HUES48 (cell line): ENCODE results near the gene FYB1.

ENCODE experiments used
- H3K27ac ChIP-seq: one replicate; pipeline ENCODE4 v1.7.0; 2013; ENCODE audit warnings: low read depth, low read length, inconsistent platforms
- H3K27me3 ChIP-seq: 2 replicates; pipeline ENCODE4 v1.6.1; 2013; ENCODE audit warnings: mild to moderate bottlenecking, low read length; ENCODE audit not compliant: control insufficient read depth, insufficient read depth
- H3K36me3 ChIP-seq: 2 replicates; pipeline ENCODE4 v1.6.1; 2013; ENCODE audit warnings: low read length; ENCODE audit not compliant: control insufficient read depth, insufficient read depth
- H3K4me1 ChIP-seq: 2 replicates; pipeline ENCODE4 v1.6.1; 2013; ENCODE audit warnings: mild to moderate bottlenecking, low read length; ENCODE audit not compliant: control insufficient read depth, insufficient read depth
- H3K4me3 ChIP-seq: 2 replicates; pipeline ENCODE4 v1.5.1; 2013; ENCODE audit warnings: mild to moderate bottlenecking, low read depth, low read length
- H3K9ac ChIP-seq: 2 replicates; pipeline ENCODE4 v1.6.1; 2013; ENCODE audit warnings: mild to moderate bottlenecking, low read depth, low read length, moderate library complexity
- H3K9me3 ChIP-seq: 2 replicates; pipeline ENCODE4 v1.6.1; 2013; ENCODE audit warnings: low read length; ENCODE audit not compliant: control insufficient read depth, insufficient read depth

The FYB1 gene, protein sequence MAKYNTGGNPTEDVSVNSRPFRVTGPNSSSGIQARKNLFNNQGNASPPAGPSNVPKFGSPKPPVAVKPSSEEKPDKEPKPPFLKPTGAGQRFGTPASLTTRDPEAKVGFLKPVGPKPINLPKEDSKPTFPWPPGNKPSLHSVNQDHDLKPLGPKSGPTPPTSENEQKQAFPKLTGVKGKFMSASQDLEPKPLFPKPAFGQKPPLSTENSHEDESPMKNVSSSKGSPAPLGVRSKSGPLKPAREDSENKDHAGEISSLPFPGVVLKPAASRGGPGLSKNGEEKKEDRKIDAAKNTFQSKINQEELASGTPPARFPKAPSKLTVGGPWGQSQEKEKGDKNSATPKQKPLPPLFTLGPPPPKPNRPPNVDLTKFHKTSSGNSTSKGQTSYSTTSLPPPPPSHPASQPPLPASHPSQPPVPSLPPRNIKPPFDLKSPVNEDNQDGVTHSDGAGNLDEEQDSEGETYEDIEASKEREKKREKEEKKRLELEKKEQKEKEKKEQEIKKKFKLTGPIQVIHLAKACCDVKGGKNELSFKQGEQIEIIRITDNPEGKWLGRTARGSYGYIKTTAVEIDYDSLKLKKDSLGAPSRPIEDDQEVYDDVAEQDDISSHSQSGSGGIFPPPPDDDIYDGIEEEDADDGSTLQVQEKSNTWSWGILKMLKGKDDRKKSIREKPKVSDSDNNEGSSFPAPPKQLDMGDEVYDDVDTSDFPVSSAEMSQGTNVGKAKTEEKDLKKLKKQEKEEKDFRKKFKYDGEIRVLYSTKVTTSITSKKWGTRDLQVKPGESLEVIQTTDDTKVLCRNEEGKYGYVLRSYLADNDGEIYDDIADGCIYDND

DNA sequence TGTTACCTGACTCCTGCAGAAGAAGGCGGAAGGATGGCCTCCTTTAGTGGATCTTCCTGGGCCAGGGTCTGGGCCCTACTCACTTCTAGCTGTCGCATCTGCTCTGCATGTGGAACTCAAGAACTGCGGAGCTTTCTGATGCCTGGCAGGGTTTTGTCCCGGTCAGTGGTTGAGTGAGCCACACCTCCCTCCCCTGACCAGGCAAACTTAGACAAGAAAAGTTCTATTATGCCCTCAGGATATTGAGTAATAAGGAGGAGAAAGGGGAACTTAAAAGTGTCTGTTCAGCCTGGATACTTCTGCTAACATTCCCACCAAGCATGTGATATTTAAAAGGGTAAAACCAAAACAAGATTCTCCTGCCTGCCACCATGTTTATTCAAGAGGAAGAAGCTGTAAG, at the start of gene FYB1:
Gene FYB1, minus strand, starts transcription at position 127 of the 400 bp plus-strand sequence. CDS start 16,603 bp downstream, outside the sequence.
- no peak within 1 kb of the TSS for H3K4me3 ChIP-seq
- no peaks in the 10 kb centered on the region for H3K36me3 ChIP-seq
- H3K9me3 ChIP-seq, result no peaks in the 10 kb centered on the region
- no peak within 1 kb of the TSS for H3K27ac ChIP-seq
- peaks cover 5% of the 10 kb centered on the region for H3K4me1 ChIP-seq
- H3K9ac ChIP-seq, result no peak within 1 kb of the TSS
- no peaks in the 10 kb centered on the region for H3K27me3 ChIP-seq

DNA sequence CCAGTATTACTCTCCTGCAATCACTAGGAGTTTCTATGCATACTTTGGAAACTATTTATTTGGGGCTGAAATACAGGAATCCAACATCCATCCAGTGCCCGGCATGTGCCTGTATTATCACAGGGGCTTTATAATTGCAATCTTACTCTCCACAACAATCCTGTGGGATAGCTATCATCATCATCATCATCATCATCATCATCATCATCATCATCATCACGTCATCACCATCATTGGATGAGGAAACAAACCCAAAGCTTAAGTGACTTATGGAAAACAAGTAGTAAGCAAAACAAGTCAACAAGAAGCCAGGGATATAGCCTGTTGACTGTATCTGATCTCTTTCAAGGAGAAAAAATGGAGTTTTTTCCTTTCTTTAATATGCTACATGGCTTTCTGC, 47.8 kb upstream of the FYB1 start:
- Histone ChIP-seq H3K36me3 (no peaks in the 10 kb centered on the region), H3K27me3 (no peaks in the 10 kb centered on the region), H3K27ac (no peak overlapping the region), H3K4me1 (no peaks in the 10 kb centered on the region), H3K4me3 (no peak overlapping the region), H3K9me3 (no peaks in the 10 kb centered on the region), H3K9ac (no peak overlapping the region)

DNA sequence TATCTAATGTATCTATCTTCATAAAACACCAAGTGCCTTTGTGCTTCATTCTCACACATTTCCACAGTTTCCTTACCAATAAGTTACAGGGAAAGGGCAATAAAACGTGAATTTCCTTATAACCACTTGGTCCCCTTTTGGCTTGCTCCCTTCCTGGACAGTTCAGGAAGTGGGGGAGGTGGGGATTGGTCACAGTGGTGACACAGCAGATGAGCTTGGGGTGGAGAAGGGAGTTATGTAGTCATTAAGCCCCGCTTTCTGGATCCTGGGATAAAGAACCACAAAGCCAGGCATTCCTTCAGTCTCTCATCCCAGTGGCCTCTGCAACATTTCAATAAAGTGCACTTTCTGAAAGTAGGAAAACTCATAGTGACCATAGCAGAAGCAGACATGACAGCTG, 47.1 kb upstream of the FYB1 start:
- no peaks in the 10 kb centered on the region for H3K4me1 ChIP-seq
- no peaks in the 10 kb centered on the region for H3K36me3 ChIP-seq
- H3K4me3 ChIP-seq, result no peak overlapping the region
- H3K9ac ChIP-seq, result no peak overlapping the region
- no peaks in the 10 kb centered on the region for H3K9me3 ChIP-seq
- H3K27me3 ChIP-seq, result no peaks in the 10 kb centered on the region
- H3K27ac ChIP-seq, result no peak overlapping the region

DNA sequence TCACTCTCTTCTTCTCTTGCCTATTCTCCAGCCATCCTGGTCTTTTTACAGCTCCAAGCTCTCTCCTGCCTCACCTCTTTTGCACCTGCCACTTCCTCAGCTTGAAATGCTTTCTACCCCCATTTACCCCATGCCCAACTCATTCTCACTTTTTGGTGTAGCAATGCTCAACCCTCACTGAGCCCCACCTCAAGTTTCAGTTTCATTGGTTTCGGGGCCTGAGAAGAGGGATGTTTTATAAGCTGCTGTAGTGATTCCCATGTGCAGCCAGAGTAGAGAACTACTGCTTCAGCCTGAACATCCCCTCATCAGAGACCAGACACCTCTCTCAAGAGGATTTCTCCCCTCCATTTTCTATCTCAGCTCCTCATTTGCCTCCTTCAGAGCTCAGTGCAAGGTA, 45.2 kb upstream of the FYB1 start:
- H3K4me1 ChIP-seq, result no peaks in the 10 kb centered on the region
- no peaks in the 10 kb centered on the region for H3K27me3 ChIP-seq
- no peaks in the 10 kb centered on the region for H3K36me3 ChIP-seq
- H3K9me3 ChIP-seq, result no peaks in the 10 kb centered on the region
- no peak overlapping the region for H3K9ac ChIP-seq
- no peak overlapping the region for H3K27ac ChIP-seq
- H3K4me3 ChIP-seq, result no peak overlapping the region

DNA sequence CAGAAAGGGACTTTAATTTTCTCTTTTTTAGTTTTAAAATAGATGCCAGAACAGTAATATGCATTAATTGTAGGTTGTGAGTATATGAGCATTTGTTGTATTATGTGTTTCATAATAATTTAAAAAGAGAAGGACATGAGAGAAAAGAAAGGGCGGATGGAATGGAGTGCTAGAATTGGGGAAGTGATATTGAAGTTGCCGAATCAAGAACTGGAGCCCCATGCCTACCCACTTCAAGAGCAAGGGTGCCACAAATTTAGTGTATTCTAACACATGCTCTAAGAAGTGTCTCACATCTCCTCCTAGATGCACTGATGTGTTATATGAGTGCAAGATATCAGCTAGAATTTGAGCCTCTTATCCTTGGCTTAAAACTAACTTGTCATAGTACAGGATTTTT, 43.6 kb upstream of the FYB1 start:
- Histone ChIP-seq H3K27me3 (no peaks in the 10 kb centered on the region), H3K9ac (no peak overlapping the region), H3K4me3 (no peak overlapping the region)

DNA sequence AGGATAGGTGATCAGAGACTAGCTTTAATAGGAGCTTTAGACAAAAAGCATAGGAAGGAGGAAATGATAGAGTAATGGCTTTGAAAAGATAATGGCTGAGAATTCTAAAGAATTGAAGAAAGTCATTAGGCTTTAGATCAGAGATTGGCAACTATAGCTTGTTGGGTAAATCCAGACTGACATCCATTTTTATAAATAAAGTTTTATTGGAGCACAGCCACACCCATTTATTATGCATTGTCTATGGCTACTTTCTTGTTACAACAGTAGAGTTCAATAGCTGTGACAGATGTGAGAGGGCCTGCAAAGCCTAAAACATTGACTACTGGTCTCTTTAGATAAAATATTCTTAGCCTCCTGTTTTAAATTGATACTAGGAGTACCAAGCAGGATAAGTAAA, 40.7 kb upstream of the FYB1 start:
- no peaks in the 10 kb centered on the region for H3K36me3 ChIP-seq
- H3K27me3 ChIP-seq, result no peaks in the 10 kb centered on the region
- no peak overlapping the region for H3K4me3 ChIP-seq
- H3K9me3 ChIP-seq, result no peaks in the 10 kb centered on the region
- no peaks in the 10 kb centered on the region for H3K4me1 ChIP-seq
- no peak overlapping the region for H3K9ac ChIP-seq
- H3K27ac ChIP-seq, result no peak overlapping the region

More for the DNA sequence above, 43.6 kb upstream of the FYB1 start:
- no peaks in the 10 kb centered on the region for H3K4me1 ChIP-seq
- H3K27ac ChIP-seq, result no peak overlapping the region
- no peaks in the 10 kb centered on the region for H3K9me3 ChIP-seq
- no peaks in the 10 kb centered on the region for H3K36me3 ChIP-seq

DNA sequence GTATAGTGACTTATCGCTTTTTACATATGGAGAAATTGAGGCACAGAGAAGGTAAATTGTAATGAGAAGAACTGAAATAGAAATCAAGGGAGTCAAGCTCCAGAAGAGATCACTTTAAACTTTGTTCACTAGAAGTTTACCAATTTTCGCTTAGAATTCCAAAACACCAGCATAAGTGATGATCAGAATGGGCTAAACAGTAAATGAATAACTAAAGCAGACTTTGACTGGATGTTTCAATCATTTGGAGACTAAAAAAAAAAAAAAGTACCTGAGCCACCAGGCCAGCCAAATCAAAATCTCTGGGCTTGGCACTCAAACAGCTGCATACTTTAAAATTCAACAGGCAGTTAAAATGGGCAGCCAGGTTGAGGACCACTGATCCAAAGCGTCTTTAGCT, 38.2 kb upstream of the FYB1 start:
- no peak overlapping the region for H3K4me3 ChIP-seq
- H3K27me3 ChIP-seq, result no peaks in the 10 kb centered on the region
- no peak overlapping the region for H3K27ac ChIP-seq
- H3K4me1 ChIP-seq, result no peaks in the 10 kb centered on the region
- no peak overlapping the region for H3K9ac ChIP-seq
- no peaks in the 10 kb centered on the region for H3K9me3 ChIP-seq
- no peaks in the 10 kb centered on the region for H3K36me3 ChIP-seq

DNA sequence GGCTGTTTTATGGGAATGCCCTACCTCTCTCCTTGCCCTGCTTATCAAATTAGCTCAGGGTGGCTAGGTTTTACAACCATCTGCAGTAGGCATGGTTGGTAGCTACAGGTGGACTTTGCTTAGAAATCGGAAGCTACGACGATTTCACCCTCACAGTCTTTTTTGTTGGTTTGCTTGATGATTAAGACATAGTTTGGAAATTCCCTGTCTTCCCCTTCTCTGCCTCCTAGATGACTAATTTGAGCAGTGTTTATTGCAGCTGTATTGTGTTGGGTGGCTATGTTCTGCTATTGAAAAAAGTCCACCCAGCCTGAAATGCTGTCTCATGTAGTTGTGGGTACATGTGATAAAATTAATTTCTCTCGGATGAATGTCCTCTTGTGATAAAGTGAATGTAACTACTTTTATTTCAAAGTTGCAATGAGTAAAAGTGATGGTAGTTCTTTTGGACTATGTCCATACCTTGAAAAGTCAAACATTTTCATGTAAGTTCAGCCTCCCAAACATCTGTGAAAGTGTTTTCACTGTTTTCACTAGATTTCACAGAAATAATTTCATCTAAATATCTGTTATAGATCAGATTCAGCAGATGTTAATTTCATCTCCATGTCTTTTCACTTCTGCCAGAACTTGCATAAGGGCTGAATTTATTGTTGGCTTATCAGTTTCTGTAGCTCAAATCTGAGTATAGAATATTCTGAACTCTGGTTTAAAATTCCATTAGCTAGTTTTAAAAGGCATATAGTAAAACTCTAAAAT, 37.3 kb upstream of the FYB1 start:
- H3K9me3 ChIP-seq, result no peaks in the 10 kb centered on the region
- H3K27ac ChIP-seq, result no peak overlapping the region
- no peaks in the 10 kb centered on the region for H3K36me3 ChIP-seq
- no peak overlapping the region for H3K9ac ChIP-seq
- no peak overlapping the region for H3K4me3 ChIP-seq
- H3K4me1 ChIP-seq, result no peaks in the 10 kb centered on the region
- H3K27me3 ChIP-seq, result no peaks in the 10 kb centered on the region

DNA sequence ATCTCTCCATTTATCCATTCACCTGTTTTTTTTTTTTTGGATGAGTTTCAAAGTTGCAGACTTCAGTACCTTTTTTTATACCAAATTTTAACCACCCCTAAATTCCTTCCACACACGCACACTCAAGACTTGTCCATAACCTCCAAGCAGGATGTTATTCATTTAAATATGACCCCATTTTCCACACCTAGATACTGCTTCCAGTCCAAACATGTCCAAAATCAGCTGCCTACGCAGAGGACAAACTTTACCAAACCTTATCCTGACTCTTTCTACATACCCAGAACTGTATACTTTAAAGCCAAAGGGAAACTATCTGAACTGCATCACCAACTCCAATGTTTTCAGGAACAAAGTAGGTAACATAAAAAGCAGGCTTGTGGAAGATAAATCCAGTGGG, 36.0 kb upstream of the FYB1 start:
- no peaks in the 10 kb centered on the region for H3K4me1 ChIP-seq
- no peak overlapping the region for H3K27ac ChIP-seq
- no peak overlapping the region for H3K9ac ChIP-seq
- no peaks in the 10 kb centered on the region for H3K36me3 ChIP-seq
- no peaks in the 10 kb centered on the region for H3K27me3 ChIP-seq
- no peaks in the 10 kb centered on the region for H3K9me3 ChIP-seq
- no peak overlapping the region for H3K4me3 ChIP-seq

DNA sequence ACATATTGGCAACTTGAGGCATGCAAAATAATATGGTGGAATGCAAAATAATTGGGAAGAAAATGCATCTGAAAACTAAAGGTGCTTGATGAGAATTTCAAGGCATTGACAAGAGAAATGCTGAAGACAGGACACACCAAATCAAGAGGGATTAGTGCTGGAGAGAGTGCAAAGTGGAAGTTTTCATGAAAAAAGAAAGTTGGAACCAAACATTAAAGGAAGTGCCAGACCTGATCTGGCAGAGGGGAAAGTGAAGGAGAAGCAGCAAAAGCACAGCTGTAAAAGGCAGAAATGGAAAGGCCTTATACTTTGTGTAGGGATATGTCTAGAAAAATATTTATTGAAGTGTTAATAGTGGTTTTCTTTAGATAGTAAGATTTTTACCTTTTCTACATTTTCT, 35.3 kb upstream of the FYB1 start:
- H3K27ac ChIP-seq, result no peak overlapping the region
- no peaks in the 10 kb centered on the region for H3K27me3 ChIP-seq
- H3K9me3 ChIP-seq, result no peaks in the 10 kb centered on the region
- H3K36me3 ChIP-seq, result no peaks in the 10 kb centered on the region
- H3K4me1 ChIP-seq, result no peaks in the 10 kb centered on the region
- no peak overlapping the region for H3K4me3 ChIP-seq
- no peak overlapping the region for H3K9ac ChIP-seq
